ENCODE data around the gene PEAK3. TPM values are rescaled to one million over a fixed set of nuclear protein-coding genes. Genes with fewer than 3 reads are reported as not detected.

Gene PEAK3
- total RNA-seq, 1 donor from 2014 or later = 0.18 TPM

DNA sequence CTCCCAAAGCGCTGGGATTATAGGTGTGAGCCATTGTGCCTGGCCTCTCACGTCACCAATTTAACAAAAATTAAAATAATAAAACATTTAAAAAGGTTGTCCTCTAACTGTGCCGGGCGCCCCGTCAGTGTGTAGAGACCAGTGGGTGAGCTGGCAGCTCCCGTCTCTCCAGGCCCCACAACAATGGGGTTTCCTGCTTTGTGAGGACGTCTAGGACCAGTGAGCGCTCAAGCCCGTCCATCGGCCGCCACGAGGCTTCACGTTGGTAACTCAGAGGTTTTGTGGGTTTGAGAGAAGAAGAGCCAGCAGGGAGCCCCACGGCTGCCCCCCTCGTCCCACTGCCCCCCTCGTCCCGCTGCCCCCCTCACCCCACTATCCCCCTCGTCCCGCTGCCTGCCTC lies 41.7 kb upstream of the PEAK3 start:
- H3K9me3 Mint-ChIP-seq = no peaks in the 10 kb centered on the region
- peaks cover 23% of the 10 kb centered on the region for H3K4me1 Mint-ChIP-seq (ENCODE audit: low read depth)
- no peak overlapping the region for H3K4me3 Mint-ChIP-seq (ENCODE audit: low read depth)
- DNase-seq (ENCODE audit: low spot score) = no peak
- intact Hi-C loops (cut with micrococcal nuclease) = no loop called here
- H3K27me3 Mint-ChIP-seq (ENCODE audit: low read depth) = no peaks in the 10 kb centered on the region
- H3K27ac Mint-ChIP-seq = no peak overlapping the region
- H3K36me3 Mint-ChIP-seq (ENCODE audit: low read depth) = peaks cover 36% of the 10 kb centered on the region

DNA sequence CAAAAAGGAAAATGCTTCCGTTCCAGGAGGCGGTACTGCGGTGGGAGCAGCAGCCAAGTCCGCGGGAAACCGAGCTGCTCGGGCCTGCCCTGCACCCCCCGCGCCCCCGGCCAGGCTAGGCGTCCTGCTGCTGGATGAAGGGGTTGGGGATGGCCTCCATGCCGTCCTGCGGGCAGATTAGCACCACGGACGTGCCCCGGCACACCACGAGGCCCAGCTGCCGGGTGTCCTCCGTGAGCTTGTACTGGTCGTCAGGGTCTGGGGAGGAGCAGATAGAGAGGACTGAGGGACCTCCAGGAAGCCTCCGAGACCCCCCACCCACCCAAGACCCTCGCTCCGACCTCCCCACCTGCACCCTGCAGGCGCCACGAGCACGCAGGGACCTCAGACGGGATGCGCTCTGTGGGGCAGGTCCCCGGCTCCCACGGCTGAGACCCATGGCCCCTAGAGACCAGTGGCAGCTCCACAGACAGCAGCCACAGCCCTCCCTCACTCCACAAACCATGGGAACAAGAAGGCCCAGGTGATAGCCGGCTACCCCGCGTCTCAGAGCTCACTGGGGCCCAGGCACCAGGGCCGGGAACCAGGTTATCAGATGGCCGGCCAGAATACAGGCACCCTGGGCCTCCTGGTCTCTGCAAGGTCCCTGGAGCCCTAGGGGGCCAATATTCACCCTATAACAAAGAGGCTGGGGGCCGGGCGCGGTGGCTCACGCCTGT lies 39.7 kb upstream of the PEAK3 start:
- intact Hi-C loops (cut with micrococcal nuclease) = no loop called here
- peaks cover 25% of the 10 kb centered on the region for H3K36me3 Mint-ChIP-seq (ENCODE audit: low read depth)
- no peaks in the 10 kb centered on the region for H3K9me3 Mint-ChIP-seq
- H3K27ac Mint-ChIP-seq = no peak overlapping the region
- H3K4me1 Mint-ChIP-seq (ENCODE audit: low read depth) = peaks cover 13% of the 10 kb centered on the region
- no peak for DNase-seq (ENCODE audit: low spot score)
- no peak overlapping the region for H3K4me3 Mint-ChIP-seq (ENCODE audit: low read depth)
- no peaks in the 10 kb centered on the region for H3K27me3 Mint-ChIP-seq (ENCODE audit: low read depth)

DNA sequence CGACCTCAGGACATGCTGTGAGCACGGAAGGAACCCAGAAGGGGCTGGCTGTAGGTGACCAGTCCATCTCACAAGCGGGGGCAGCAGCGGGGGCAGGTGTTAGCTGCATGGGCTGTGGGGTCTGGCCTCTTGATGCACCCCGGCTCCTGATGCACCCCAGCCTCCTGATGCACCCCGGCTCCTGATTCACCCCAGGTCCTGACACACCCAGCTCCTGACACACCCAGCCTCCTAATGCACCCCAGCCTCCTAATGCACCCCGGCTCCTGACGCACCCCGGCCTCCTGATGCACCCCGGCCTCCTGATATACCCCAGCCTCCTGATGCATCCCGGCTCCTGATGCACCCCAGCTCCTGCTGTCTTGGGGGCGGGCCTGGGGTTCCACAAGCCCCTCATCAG lies 39.0 kb upstream of the PEAK3 start:
- intact Hi-C loops (cut with micrococcal nuclease) = no loop called here
- H3K4me1 Mint-ChIP-seq (ENCODE audit: low read depth) = peaks cover 7% of the 10 kb centered on the region
- peaks cover 19% of the 10 kb centered on the region for H3K36me3 Mint-ChIP-seq (ENCODE audit: low read depth)
- H3K27ac Mint-ChIP-seq = no peak overlapping the region
- H3K9me3 Mint-ChIP-seq = no peaks in the 10 kb centered on the region
- H3K27me3 Mint-ChIP-seq (ENCODE audit: low read depth) = no peaks in the 10 kb centered on the region
- no peak overlapping the region for H3K4me3 Mint-ChIP-seq (ENCODE audit: low read depth)
- no peak for DNase-seq (ENCODE audit: low spot score)

DNA sequence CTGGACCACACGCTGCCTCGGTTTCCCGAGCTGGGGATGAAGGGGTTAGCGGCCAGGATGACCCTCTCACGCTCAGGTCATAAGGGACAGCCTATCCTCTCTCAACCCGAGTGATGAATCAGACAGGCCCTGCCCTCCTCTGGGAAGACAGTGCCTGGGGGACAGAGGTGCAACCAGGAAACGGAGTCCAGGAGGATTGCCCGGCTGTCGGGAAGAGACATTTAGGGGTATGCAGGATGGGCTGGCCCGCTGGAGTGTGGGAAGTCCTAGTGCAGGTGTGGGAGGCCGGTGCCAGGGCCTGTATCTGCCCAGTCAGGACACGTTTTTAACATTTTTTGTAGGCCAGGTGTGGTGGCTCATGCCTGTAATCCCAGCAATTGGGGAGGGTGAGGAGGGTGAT lies 38.1 kb upstream of the PEAK3 start:
- intact Hi-C loops (cut with micrococcal nuclease) = no loop called here
- Mint-ChIP-seq H3K4me1 (ENCODE audit: low read depth) (no peaks in the 10 kb centered on the region), H3K27me3 (ENCODE audit: low read depth) (peaks cover under 1% of the 10 kb centered on the region), H3K36me3 (ENCODE audit: low read depth) (peaks cover 12% of the 10 kb centered on the region), H3K27ac (no peak overlapping the region), H3K9me3 (peaks cover 4% of the 10 kb centered on the region), H3K4me3 (ENCODE audit: low read depth) (no peak overlapping the region)
- DNase-seq (ENCODE audit: low spot score) = no peak

DNA sequence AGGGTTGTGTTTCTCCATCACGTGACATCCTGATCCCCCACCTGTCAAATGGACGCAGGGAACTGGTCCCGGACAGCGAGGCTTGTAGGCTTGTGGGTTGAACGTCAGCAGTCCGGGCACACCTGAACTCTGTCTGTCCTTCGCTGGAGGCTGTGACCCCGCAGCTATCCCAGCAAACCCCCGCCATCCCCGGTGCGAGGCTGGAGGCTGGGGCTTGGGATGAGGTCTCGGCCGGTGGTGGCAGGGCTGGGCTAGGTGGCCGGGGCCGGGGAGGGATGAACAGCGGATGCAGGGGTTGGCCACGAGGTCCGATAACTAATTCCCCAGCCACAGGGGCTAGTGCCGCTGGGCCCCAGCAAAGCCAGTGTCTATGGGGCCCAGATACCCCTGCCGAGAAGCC lies 37.6 kb upstream of the PEAK3 start:
- DNase-seq (ENCODE audit: low spot score) = no peak
- Mint-ChIP-seq H3K27ac (no peak overlapping the region), H3K27me3 (ENCODE audit: low read depth) (peaks cover 4% of the 10 kb centered on the region), H3K4me1 (ENCODE audit: low read depth) (no peaks in the 10 kb centered on the region), H3K9me3 (peaks cover 9% of the 10 kb centered on the region), H3K4me3 (ENCODE audit: low read depth) (no peak overlapping the region), H3K36me3 (ENCODE audit: low read depth) (peaks cover 8% of the 10 kb centered on the region)
- intact Hi-C loops (cut with micrococcal nuclease) = no loop called here

DNA sequence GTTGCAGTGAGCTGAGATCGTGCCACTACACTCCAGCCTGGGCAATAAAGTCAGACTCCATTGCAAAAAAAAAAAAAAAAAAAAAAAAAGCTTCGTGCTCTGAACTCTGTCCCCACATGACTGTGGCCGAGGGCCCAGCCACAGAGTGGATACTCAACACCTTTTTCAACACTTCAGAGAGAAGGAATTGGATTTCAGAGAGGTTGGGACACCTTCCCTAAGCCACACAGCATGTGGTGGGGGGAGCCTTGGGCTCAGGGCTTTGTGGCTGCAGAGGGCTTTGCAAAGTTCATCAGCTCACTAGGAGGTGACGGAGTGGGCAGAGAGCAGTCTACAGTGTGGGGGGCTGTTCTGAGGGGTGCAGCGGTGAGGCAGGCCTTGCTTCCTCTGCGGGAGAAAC lies 36.9 kb upstream of the PEAK3 start:
- Mint-ChIP-seq H3K4me1 (ENCODE audit: low read depth) (no peaks in the 10 kb centered on the region), H3K9me3 (peaks cover 13% of the 10 kb centered on the region), H3K27ac (no peak overlapping the region), H3K27me3 (ENCODE audit: low read depth) (peaks cover 4% of the 10 kb centered on the region), H3K36me3 (ENCODE audit: low read depth) (peaks cover 3% of the 10 kb centered on the region), H3K4me3 (ENCODE audit: low read depth) (no peak overlapping the region)
- DNase-seq (ENCODE audit: low spot score) = no peak
- intact Hi-C loops (cut with micrococcal nuclease) = no loop called here

DNA sequence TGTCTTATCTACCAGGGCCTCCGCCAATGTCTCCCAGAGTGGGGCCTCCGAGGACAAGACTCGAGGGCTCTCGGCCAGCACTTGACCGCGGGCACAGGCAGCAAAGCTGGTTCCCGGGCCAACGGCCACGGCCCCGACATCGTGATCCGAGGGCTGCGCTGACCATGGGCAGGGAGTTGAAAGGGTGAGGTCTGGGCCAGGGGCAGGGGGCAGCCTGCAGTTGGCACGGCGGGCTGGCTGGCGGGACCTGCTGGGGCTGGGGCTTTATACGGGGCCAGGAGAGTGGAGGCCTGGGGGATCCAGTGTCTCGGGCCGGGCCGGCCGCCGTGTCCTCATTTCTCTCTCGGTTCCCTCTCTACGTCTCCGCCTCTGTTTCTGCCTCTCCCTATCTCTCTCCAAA lies 35.8 kb upstream of the PEAK3 start:
- DNase-seq (ENCODE audit: low spot score) = no peak
- intact Hi-C loops (cut with micrococcal nuclease) = no loop called here
- Mint-ChIP-seq H3K27ac (no peak overlapping the region), H3K4me1 (ENCODE audit: low read depth) (no peaks in the 10 kb centered on the region), H3K9me3 (peaks cover 13% of the 10 kb centered on the region), H3K36me3 (ENCODE audit: low read depth) (no peaks in the 10 kb centered on the region), H3K27me3 (ENCODE audit: low read depth) (peaks cover 13% of the 10 kb centered on the region), H3K4me3 (ENCODE audit: low read depth) (no peak overlapping the region)

DNA sequence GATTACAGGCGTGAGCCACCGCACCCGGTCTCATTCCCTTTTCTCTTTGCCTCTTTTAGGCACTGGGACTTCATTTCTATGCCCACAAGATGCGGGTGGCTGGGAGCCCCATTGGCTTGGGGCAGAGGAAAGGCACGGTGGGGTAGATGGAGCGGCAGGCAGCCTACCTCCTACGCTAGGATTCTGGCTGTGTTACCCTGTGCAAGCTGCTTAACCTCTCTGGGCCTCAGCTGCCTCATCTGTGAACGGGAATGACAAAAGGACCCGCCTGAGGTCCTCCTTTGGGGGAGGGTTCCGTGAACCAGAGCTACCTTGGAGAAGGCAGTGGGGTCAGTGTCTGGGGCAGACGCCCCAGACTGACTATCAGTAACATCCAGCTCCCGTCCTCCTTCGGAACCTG lies 35.3 kb upstream of the PEAK3 start:
- Mint-ChIP-seq H3K36me3 (ENCODE audit: low read depth) (no peaks in the 10 kb centered on the region), H3K9me3 (peaks cover 13% of the 10 kb centered on the region), H3K4me1 (ENCODE audit: low read depth) (no peaks in the 10 kb centered on the region), H3K27ac (no peak overlapping the region), H3K27me3 (ENCODE audit: low read depth) (peaks cover 14% of the 10 kb centered on the region), H3K4me3 (ENCODE audit: low read depth) (no peak overlapping the region)
- no peak for DNase-seq (ENCODE audit: low spot score)
- intact Hi-C loops (cut with micrococcal nuclease) = no loop called here

DNA sequence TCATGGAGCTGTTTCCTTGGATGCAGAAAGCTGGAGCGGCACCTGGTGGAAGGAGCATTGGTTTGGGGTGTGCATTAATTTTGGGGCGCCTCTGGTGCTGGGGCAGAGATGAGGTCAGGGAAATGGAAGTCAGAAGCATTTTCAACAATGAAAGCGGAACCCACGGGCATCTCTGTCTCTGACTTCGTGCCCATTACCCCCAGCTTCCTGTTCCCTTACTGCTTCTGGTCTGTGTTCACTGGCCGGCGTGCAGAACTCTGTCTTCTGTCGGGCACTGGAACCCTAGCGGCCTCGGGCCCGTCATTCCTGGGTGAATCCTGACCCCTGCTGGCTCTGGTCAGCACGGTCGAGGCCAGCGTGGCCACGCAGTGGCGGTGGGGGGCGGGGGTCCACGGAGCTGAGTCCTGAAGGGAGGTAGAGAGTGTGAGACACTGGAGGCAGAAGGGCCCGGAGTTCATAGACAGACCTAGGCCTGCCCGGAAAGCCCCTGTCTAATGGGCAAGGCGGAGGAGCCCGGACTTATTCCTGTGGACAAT lies 33.9 kb upstream of the PEAK3 start:
- intact Hi-C loops (cut with micrococcal nuclease) = no loop called here
- H3K27me3 Mint-ChIP-seq (ENCODE audit: low read depth) = peaks cover 18% of the 10 kb centered on the region
- no peak for DNase-seq (ENCODE audit: low spot score)
- H3K9me3 Mint-ChIP-seq = peaks cover 13% of the 10 kb centered on the region
- no peaks in the 10 kb centered on the region for H3K36me3 Mint-ChIP-seq (ENCODE audit: low read depth)
- no peak overlapping the region for H3K4me3 Mint-ChIP-seq (ENCODE audit: low read depth)
- no peaks in the 10 kb centered on the region for H3K4me1 Mint-ChIP-seq (ENCODE audit: low read depth)
- H3K27ac Mint-ChIP-seq = no peak overlapping the region

DNA sequence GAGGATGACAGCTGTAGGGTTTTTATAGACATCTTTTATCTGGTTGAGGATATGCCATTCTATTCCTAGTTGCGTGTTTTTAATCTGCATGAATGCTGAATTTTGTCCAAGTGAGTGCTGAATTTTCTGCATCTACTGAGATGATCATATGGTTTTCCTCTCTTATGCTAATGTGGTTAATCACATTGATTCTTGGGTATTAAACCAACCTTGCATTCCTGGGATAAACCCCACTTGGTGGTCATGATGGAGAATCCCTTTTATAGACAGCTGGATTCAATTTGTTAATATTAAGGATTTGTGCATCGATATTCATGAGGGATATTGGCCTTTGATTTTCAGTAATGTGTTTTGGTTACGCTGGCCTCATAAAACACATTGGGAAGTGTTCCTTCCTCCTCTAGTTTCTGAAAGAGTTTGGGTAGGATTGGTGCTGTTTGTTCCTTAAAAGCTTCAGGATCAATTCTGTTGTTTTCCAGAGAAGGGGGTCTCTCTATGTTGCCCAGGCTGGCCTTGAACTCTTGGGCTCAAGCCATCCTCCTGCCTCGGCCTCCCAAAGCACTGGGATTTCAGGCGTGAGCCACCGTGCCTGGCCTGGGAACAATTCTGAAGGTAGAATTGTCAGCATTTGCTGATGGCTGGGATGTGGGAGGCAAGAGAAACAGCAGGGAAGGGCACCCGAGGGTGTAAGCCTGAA lies 33.3 kb upstream of the PEAK3 start:
- peaks cover 20% of the 10 kb centered on the region for H3K27me3 Mint-ChIP-seq (ENCODE audit: low read depth)
- H3K4me1 Mint-ChIP-seq (ENCODE audit: low read depth) = no peaks in the 10 kb centered on the region
- H3K4me3 Mint-ChIP-seq (ENCODE audit: low read depth) = no peak overlapping the region
- DNase-seq (ENCODE audit: low spot score) = no peak
- intact Hi-C loops (cut with micrococcal nuclease) = no loop called here
- no peaks in the 10 kb centered on the region for H3K36me3 Mint-ChIP-seq (ENCODE audit: low read depth)
- H3K9me3 Mint-ChIP-seq = peaks cover 13% of the 10 kb centered on the region
- no peak overlapping the region for H3K27ac Mint-ChIP-seq

DNA sequence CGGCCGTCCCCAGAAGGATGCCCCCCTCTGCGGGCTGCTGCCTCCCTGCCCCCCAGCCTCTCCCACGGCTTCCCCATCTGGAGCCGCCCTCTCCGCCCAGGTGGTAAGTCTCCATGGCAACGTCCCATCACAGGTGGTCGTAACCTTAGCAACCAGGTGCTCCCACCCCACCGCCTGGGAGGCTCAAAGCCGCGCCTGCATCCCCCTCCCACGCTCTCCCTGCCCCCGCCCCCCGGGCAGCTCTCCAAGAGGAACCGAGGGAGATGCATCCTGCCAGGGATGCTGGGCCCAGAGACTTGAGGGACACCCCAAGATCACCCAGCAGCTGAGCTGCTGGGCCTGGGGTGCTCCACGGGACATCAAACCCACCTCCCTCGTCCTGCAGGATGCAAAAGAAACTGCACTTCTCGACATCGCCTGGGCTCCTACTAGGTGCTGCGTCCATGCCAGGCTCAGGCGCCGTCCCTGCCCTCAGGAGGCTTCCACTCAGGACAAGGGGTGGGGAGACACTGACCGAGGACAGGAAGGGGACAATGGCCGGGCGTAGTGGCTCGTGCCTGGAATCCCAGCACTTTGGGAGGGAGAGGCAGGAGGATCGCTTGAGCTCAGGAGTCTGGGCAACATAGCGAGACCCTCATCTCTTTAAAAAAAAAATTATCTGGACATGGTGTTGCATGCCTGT lies 31.0 kb upstream of the PEAK3 start:
- Mint-ChIP-seq H3K4me3 (ENCODE audit: low read depth) (no peak overlapping the region), H3K27me3 (ENCODE audit: low read depth) (peaks cover 37% of the 10 kb centered on the region), H3K36me3 (ENCODE audit: low read depth) (no peaks in the 10 kb centered on the region), H3K9me3 (peaks cover 13% of the 10 kb centered on the region), H3K4me1 (ENCODE audit: low read depth) (peaks cover 2% of the 10 kb centered on the region), H3K27ac (no peak overlapping the region)
- intact Hi-C loops (cut with micrococcal nuclease) = no loop called here
- DNase-seq (ENCODE audit: low spot score) = no peak

DNA sequence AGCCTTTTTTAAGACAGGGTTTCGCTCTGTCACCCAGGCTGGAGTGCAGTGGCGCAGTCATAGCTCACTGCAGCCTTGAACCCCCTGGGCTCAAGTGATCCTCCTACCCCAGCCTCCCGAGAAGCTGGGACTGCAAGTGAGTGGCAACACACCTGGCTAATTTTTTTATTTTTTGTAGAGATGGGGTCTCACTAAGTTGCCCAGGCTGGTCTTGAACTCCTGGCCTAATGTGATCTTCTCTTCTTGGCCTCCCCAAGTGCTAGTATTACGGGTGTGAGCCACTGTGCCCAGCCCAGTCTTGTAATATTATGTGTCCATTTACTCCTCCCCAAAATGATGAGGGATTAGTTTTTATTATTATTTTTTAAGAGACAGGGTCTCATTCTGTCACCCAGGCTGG lies 29.1 kb upstream of the PEAK3 start:
- H3K27me3 Mint-ChIP-seq (ENCODE audit: low read depth) = peaks cover 46% of the 10 kb centered on the region
- intact Hi-C loops (cut with micrococcal nuclease) = no loop called here
- no peaks in the 10 kb centered on the region for H3K36me3 Mint-ChIP-seq (ENCODE audit: low read depth)
- H3K4me1 Mint-ChIP-seq (ENCODE audit: low read depth) = peaks cover 2% of the 10 kb centered on the region
- peaks cover 13% of the 10 kb centered on the region for H3K9me3 Mint-ChIP-seq
- no peak for DNase-seq (ENCODE audit: low spot score)
- H3K4me3 Mint-ChIP-seq (ENCODE audit: low read depth) = no peak overlapping the region
- no peak overlapping the region for H3K27ac Mint-ChIP-seq
